Mucosa of rectum (tissue), 2 donors: Measurements from ENCODE around the gene RAB17.
"Not testable (repeated sequence)": the region's sequence is repeated elsewhere in the genome, so short reads cannot be mapped to it uniquely, and the experiment has no call there.

Source experiments
- H3K27ac ChIP-seq, 2 donors: one replicate each; pipeline ENCODE4 v1.7.0; 2013; ENCODE audit warnings: inconsistent platforms in 2 of 2, low read depth in 2 of 2, low read length in 2 of 2
- H3K27me3 ChIP-seq, 2 donors: one replicate each; pipeline ENCODE4 v1.7.0; 2013; ENCODE audit warnings: low read length in 2 of 2; ENCODE audit not compliant: control insufficient read depth in 2 of 2, insufficient read depth in 2 of 2
- H3K36me3 ChIP-seq, 2 donors: one replicate each; pipeline ENCODE4 v1.7.0; 2013; ENCODE audit warnings: low read length in 2 of 2; ENCODE audit not compliant: control insufficient read depth in 2 of 2, insufficient read depth in 2 of 2
- H3K4me1 ChIP-seq, 2 donors: one replicate each; pipeline ENCODE4 v1.7.0; 2013; ENCODE audit warnings: low read length in 2 of 2, mild to moderate bottlenecking in 1 of 2; ENCODE audit not compliant: control insufficient read depth in 2 of 2, insufficient read depth in 2 of 2
- H3K4me3 ChIP-seq, 2 donors: one replicate each; pipeline ENCODE4 v1.7.0; 2013; ENCODE audit warnings: low read length in 2 of 2
- H3K9ac ChIP-seq, 2 donors: one replicate each; pipeline ENCODE4 v1.7.0; 2013; ENCODE audit warnings: low read length in 2 of 2, low read depth in 1 of 2, mild to moderate bottlenecking in 1 of 2
- H3K9me3 ChIP-seq, 2 donors: one replicate each; pipeline ENCODE4 v1.7.0; 2013; ENCODE audit warnings: low read length in 2 of 2; ENCODE audit not compliant: control insufficient read depth in 2 of 2
- donor health status: healthy.
- donor health status: Normal muscosa, but diverticular disease.

RAB17 gene

GRCh38 chr2:237598468-237599208 lies 8.1 kb upstream of the RAB17 start:
- H3K27ac ChIP-seq, result no peak overlapping the region

GRCh38 chr2:237597196-237598145 lies 6.9 kb upstream of the RAB17 start:
- no peaks in the 10 kb centered on the region for H3K27me3 ChIP-seq
- H3K9ac ChIP-seq, result no peak overlapping the region
- no peak overlapping the region for H3K27ac ChIP-seq
- peaks cover 0 to 5% of the 10 kb centered on the region in 2 donors for H3K4me1 ChIP-seq
- no peak overlapping the region for H3K4me3 ChIP-seq
- H3K9me3 ChIP-seq, result no peaks in the 10 kb centered on the region
- H3K36me3 ChIP-seq, result no peaks in the 10 kb centered on the region

More at GRCh38 chr2:237598468-237599208, 8.1 kb upstream of the RAB17 start:
- H3K4me3 ChIP-seq, result no peak overlapping the region
- peaks cover 2 to 5% of the 10 kb centered on the region in 2 donors for H3K4me1 ChIP-seq
- no peaks in the 10 kb centered on the region for H3K27me3 ChIP-seq
- no peaks in the 10 kb centered on the region for H3K9me3 ChIP-seq
- H3K9ac ChIP-seq, result no peak overlapping the region
- H3K36me3 ChIP-seq, result no peaks in the 10 kb centered on the region

- H3K4me1 ChIP-seq, result peaks cover 2 to 6% of the 10 kb centered on the region in 2 donors
- no peaks in the 10 kb centered on the region for H3K27me3 ChIP-seq
- no peaks in the 10 kb centered on the region for H3K9me3 ChIP-seq
- H3K4me3 ChIP-seq, result no peak overlapping the region
- no peak overlapping the region for H3K9ac ChIP-seq
- H3K36me3 ChIP-seq, result no peaks in the 10 kb centered on the region
- H3K27ac ChIP-seq, result no peak overlapping the region
Measured at GRCh38 chr2:237596520-237597195, 6.1 kb upstream of the RAB17 start.

GRCh38 chr2:237595829-237596519 lies 5.4 kb upstream of the RAB17 start:
- H3K9ac ChIP-seq, H3K9me3 ChIP-seq, H3K27me3 ChIP-seq, H3K36me3 ChIP-seq, H3K27ac ChIP-seq, H3K4me3 ChIP-seq: not testable (repeated sequence)
- peaks cover 3 to 10% of the 10 kb centered on the region in 2 donors for H3K4me1 ChIP-seq

- Histone ChIP-seq H3K27me3 (no peaks in the 10 kb centered on the region), H3K27ac (no peak overlapping the region), H3K9me3 (no peaks in the 10 kb centered on the region), H3K9ac (no peak overlapping the region), H3K4me1 (peaks cover 3 to 13% of the 10 kb centered on the region in 2 donors), H3K36me3 (no peaks in the 10 kb centered on the region), H3K4me3 (no peak overlapping the region)
Measured at GRCh38 chr2:237594514-237594871, 4.0 kb upstream of the RAB17 start.

GRCh38 chr2:237593596-237594320 lies 3.2 kb upstream of the RAB17 start:
- Histone ChIP-seq H3K9me3 (no peaks in the 10 kb centered on the region), H3K27ac (no peak overlapping the region), H3K4me1 (peaks cover 3 to 14% of the 10 kb centered on the region in 2 donors), H3K36me3 (no peaks in the 10 kb centered on the region), H3K9ac (no peak overlapping the region), H3K4me3 (no peak overlapping the region), H3K27me3 (no peaks in the 10 kb centered on the region)

GRCh38 chr2:237593036-237593435 lies 2.5 kb upstream of the RAB17 start:
- Histone ChIP-seq H3K27me3 (no peaks in the 10 kb centered on the region), H3K4me1 (peaks cover 3 to 18% of the 10 kb centered on the region in 2 donors), H3K27ac (no peak overlapping the region), H3K9me3 (no peaks in the 10 kb centered on the region), H3K4me3 (no peak overlapping the region), H3K36me3 (no peaks in the 10 kb centered on the region), H3K9ac (no peak overlapping the region)

GRCh38 chr2:237592425-237592980 lies 2.0 kb upstream of the RAB17 start:
- Histone ChIP-seq H3K4me1 (peaks cover 3 to 18% of the 10 kb centered on the region in 2 donors), H3K27ac (no peak overlapping the region)

More at GRCh38 chr2:237592425-237592980, 2.0 kb upstream of the RAB17 start:
- H3K9ac ChIP-seq, result no peak overlapping the region
- no peaks in the 10 kb centered on the region for H3K36me3 ChIP-seq
- H3K27me3 ChIP-seq, result no peaks in the 10 kb centered on the region
- H3K9me3 ChIP-seq, result no peaks in the 10 kb centered on the region
- H3K4me3 ChIP-seq, result no peak overlapping the region
